ENCODE results near the gene NRG4.
"Not testable (repeated sequence)": the region's sequence is repeated elsewhere in the genome, so short reads cannot be mapped to it uniquely, and the experiment has no call there.

The NRG4 gene

DNA sequence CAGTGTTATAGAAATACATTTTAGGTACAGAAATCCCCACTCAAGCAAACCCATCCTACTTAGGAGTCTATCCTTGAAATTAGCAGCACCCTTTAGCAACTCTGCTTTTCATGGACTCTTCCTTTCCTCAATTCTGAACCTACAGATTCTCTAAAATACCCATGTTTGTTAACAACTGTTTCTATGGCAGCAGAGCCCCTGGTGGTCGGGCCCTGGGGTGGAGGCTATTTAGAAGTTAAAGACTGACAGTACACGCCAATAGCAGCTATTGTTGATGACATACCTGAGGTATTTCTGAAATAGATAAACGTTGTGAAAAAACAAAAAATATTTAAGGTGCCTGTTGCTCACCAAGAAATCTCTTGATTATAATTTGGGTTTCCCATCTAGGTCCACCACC lies 23.4 kb upstream of the NRG4 start:
- Histone ChIP-seq H3K9me3 (ENCODE audit: control insufficient read depth in 2 of 2, low read length in 2 of 2) (peaks cover 3 to 17% of the 10 kb centered on the region in 2 donors), H3K4me1 (ENCODE audit: control insufficient read depth, insufficient read depth, low read length) (no peaks in the 10 kb centered on the region), H3K27ac (ENCODE audit: low read length) (no peak overlapping the region), H3K27me3 (ENCODE audit: control insufficient read depth in 1 of 2, insufficient read depth in 2 of 2, low read length in 2 of 2) (no peaks in the 10 kb centered on the region), H3K9ac (ENCODE audit: low read length in 2 of 2) (no peak overlapping the region), H3K36me3 (ENCODE audit: control insufficient read depth in 2 of 2, insufficient read depth in 2 of 2, low read length in 2 of 2) (no peaks in the 10 kb centered on the region), H3K4me3 (ENCODE audit: low read length in 2 of 2) (no peak overlapping the region)

DNA sequence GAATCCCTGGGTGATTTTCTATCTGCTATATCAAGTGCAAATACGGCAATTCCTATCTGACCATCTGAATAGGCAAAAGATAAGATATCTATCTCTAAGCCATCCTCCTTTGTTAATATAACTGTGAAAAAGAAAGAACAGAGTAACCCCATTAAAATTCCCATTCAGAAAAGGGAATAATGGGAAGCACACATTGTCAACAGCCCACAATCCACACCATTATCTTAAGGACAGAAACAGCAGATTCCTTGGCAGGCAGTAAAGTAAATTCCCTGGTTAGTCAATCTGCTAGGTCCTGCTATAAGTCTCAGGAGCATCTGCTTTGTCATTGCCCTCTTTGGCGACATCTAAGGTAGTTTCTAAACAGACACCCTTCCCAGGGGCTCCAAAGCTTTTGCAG lies 21.9 kb upstream of the NRG4 start:
- H3K27ac ChIP-seq (ENCODE audit: low read length): no peak overlapping the region
- H3K36me3 ChIP-seq (ENCODE audit: control insufficient read depth in 2 of 2, insufficient read depth in 2 of 2, low read length in 2 of 2): no peaks in the 10 kb centered on the region
- peaks cover 3 to 13% of the 10 kb centered on the region in 2 donors for H3K9me3 ChIP-seq (ENCODE audit: control insufficient read depth in 2 of 2, low read length in 2 of 2)
- no peaks in the 10 kb centered on the region for H3K27me3 ChIP-seq (ENCODE audit: control insufficient read depth in 1 of 2, insufficient read depth in 2 of 2, low read length in 2 of 2)
- no peaks in the 10 kb centered on the region for H3K4me1 ChIP-seq (ENCODE audit: control insufficient read depth, insufficient read depth, low read length)
- no peak overlapping the region for H3K9ac ChIP-seq (ENCODE audit: low read length in 2 of 2)
- H3K4me3 ChIP-seq (ENCODE audit: low read length in 2 of 2): no peak overlapping the region

DNA sequence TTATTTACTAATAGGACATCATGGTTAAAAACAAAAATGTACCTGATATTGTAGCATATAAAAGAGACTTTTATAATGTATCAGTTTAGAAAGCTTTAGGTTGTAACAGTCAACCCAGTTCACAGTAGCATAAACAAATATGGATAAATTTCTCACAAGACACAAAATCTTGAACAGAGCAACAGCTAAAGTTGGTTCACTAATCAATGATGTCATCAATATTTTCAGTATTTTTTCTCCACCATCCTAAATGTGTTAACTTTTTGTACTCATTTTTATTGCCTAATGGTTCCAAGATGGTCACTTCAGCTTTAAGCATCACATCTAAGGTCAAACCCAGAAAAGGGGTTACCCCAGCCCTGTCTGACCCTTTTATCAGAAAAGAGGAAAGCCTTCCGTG lies 21.2 kb upstream of the NRG4 start:
- H3K4me1 ChIP-seq (ENCODE audit: control insufficient read depth, insufficient read depth, low read length): no peaks in the 10 kb centered on the region
- H3K4me3 ChIP-seq (ENCODE audit: low read length in 2 of 2): no peak overlapping the region
- no peaks in the 10 kb centered on the region for H3K36me3 ChIP-seq (ENCODE audit: control insufficient read depth in 2 of 2, insufficient read depth in 2 of 2, low read length in 2 of 2)
- H3K27ac ChIP-seq (ENCODE audit: low read length): no peak overlapping the region
- H3K27me3 ChIP-seq (ENCODE audit: control insufficient read depth in 1 of 2, insufficient read depth in 2 of 2, low read length in 2 of 2): no peaks in the 10 kb centered on the region
- H3K9ac ChIP-seq (ENCODE audit: low read length in 2 of 2): no peak overlapping the region
- H3K9me3 ChIP-seq (ENCODE audit: control insufficient read depth in 2 of 2, low read length in 2 of 2): peaks cover 0 to 6% of the 10 kb centered on the region in 2 donors

DNA sequence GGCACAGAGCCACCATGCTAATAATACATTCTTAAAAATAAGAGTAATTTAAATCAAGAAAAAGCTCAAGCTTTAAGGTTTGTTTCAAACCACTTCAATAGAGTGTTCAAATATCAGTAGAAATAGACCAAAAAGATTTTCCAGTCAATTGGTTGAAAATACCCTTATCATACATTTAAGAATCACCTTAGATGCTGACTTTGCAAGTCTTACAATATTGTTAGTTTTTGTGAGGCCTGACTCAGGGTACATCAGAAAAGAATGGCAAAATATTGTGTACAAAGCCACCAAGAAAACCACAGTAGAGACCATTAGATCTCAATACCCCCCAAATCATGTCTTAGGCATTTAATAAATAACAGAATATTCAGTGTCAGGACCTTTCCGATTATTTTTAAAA lies 19.8 kb upstream of the NRG4 start:
- Histone ChIP-seq H3K9me3 (ENCODE audit: control insufficient read depth in 2 of 2, low read length in 2 of 2) (no peaks in the 10 kb centered on the region), H3K4me1 (ENCODE audit: control insufficient read depth, insufficient read depth, low read length) (no peaks in the 10 kb centered on the region), H3K36me3 (ENCODE audit: control insufficient read depth in 2 of 2, insufficient read depth in 2 of 2, low read length in 2 of 2) (no peaks in the 10 kb centered on the region), H3K4me3 (ENCODE audit: low read length in 2 of 2) (no peak overlapping the region), H3K27me3 (ENCODE audit: control insufficient read depth in 1 of 2, insufficient read depth in 2 of 2, low read length in 2 of 2) (no peaks in the 10 kb centered on the region), H3K9ac (ENCODE audit: low read length in 2 of 2) (no peak overlapping the region), H3K27ac (ENCODE audit: low read length) (no peak overlapping the region)

DNA sequence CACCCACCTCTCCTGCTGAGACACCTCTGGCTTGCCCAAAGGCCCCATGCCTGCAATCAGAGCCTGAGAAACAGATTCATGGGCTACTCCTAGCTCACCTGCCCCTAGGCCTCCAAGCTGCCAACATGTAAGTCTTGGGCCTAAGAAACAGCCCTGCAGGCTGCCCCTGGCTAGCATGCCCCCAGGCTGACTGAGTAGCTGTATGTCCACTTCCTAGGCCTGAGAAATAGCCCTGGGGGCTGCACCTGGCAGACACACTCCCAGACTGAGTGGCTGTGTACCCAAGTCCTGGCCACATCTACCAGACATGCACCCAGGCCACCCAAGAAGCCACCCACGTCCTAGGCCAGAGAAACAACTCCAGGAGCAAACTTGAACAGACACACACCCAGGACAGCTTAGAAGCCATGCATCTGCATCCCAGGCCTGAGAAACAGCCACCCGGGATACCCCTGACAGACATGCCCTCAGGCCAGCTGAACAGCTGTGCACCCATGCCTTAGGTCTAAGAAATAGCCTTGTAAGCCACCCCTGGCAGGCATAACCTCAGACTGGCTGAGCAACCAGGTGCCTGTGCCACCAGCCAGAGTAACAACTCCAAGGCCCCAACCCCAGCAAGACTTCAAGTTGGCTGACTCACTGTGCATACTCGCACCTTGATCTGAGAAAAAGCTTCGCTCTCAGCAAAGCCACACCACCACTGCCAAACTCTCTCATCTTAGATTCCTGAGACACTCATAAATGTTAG lies 12.0 kb upstream of the NRG4 start:
- Histone ChIP-seq H3K36me3 (ENCODE audit: control insufficient read depth in 2 of 2, insufficient read depth in 2 of 2, low read length in 2 of 2) (no peaks in the 10 kb centered on the region), H3K27ac (ENCODE audit: low read length) (no peak overlapping the region), H3K4me3 (ENCODE audit: low read length in 2 of 2) (no peak overlapping the region), H3K4me1 (ENCODE audit: control insufficient read depth, insufficient read depth, low read length) (no peaks in the 10 kb centered on the region), H3K9me3 (ENCODE audit: control insufficient read depth in 2 of 2, low read length in 2 of 2) (peaks cover 0 to 4% of the 10 kb centered on the region in 2 donors), H3K9ac (ENCODE audit: low read length in 2 of 2) (no peak overlapping the region), H3K27me3 (ENCODE audit: control insufficient read depth in 1 of 2, insufficient read depth in 2 of 2, low read length in 2 of 2) (peaks cover 0 to 2% of the 10 kb centered on the region in 2 donors)

DNA sequence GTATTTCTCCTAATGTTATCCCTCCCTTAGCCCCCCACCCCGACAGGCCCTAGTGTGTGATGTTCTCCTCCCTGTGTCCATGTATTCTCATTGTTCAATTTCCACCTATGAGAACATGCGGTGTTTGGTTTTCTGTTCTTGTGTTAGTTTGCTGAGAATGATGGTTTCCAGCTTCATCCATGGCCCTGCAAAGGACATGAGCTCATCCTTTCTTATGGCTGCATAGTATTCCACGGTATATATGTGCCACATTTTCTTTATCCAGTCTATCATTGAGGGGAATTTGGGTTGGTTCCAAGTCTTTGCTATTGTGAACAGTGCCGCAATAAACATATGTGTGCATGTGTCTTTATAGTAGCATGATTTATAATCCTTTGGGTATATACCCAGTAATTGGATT lies 1.2 kb upstream of the NRG4 start:
- not testable (repeated sequence) for H3K36me3 ChIP-seq (ENCODE audit: control insufficient read depth in 2 of 2, insufficient read depth in 2 of 2, low read length in 2 of 2); H3K27ac ChIP-seq (ENCODE audit: low read length); H3K9ac ChIP-seq (ENCODE audit: low read length in 2 of 2); H3K4me1 ChIP-seq (ENCODE audit: control insufficient read depth, insufficient read depth, low read length); H3K9me3 ChIP-seq (ENCODE audit: control insufficient read depth in 2 of 2, low read length in 2 of 2); H3K27me3 ChIP-seq (ENCODE audit: control insufficient read depth in 1 of 2, insufficient read depth in 2 of 2, low read length in 2 of 2); H3K4me3 ChIP-seq (ENCODE audit: low read length in 2 of 2)

DNA sequence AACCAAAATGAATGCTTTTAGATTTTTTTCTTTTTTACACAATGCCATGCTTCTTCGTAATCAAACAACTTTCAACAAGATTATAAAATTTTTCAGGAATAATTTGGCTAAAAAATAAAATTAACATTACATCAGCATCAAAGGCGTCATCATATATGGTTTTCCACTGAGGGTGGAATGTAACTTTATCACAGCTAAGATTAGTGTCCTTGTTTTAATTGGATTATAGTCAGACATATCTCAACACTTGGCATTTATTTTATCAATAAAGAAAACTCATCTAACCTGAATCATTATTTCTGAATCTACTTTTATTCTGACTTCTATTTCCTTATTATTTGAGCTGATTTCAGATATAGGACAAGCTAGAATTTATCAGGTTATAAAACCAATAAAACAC lies 1.6 kb downstream of the NRG4 start:
- Histone ChIP-seq H3K27ac (ENCODE audit: low read length) (no peak overlapping the region), H3K9ac (ENCODE audit: low read length in 2 of 2) (no peak overlapping the region), H3K4me3 (ENCODE audit: low read length in 2 of 2) (no peak overlapping the region), H3K4me1 (ENCODE audit: control insufficient read depth, insufficient read depth, low read length) (no peaks in the 10 kb centered on the region), H3K27me3 (ENCODE audit: control insufficient read depth in 1 of 2, insufficient read depth in 2 of 2, low read length in 2 of 2) (no peaks in the 10 kb centered on the region), H3K9me3 (ENCODE audit: control insufficient read depth in 2 of 2, low read length in 2 of 2) (no peaks in the 10 kb centered on the region), H3K36me3 (ENCODE audit: control insufficient read depth in 2 of 2, insufficient read depth in 2 of 2, low read length in 2 of 2) (no peaks in the 10 kb centered on the region)

DNA sequence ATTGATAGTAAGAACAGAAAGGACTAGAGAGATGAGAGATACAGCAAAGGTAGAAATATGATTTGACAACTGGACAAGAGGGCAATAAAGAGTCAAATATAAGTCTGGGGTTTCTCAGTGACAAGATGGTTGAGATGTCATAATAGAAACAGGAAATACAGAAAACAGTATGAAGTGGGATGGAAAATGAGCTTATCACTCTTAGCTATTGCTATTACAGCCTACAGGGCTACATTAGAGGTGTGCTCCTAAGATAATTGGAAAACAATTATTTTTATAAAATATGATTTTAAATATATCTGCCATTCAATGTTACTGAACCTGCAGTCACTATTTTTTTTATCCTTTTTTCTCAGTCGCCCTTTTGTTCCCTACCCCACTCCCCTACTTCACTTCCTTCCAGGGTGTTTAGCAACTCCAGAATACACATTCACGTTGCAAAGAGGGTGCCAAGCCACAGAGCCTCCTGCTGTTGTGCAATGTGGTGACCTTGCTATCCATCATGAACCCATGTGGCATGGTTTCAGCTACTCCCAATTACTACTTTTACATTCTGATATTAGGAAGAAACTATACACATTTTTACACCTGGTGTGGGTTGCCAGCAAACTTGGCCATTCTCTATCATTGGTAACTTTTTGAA lies 6.0 kb downstream of the NRG4 start:
- Histone ChIP-seq H3K27ac (ENCODE audit: low read length) (no peak overlapping the region), H3K4me3 (ENCODE audit: low read length in 2 of 2) (no peak overlapping the region), H3K9ac (ENCODE audit: low read length in 2 of 2) (no peak overlapping the region), H3K9me3 (ENCODE audit: control insufficient read depth in 2 of 2, low read length in 2 of 2) (no peaks in the 10 kb centered on the region), H3K36me3 (ENCODE audit: control insufficient read depth in 2 of 2, insufficient read depth in 2 of 2, low read length in 2 of 2) (no peaks in the 10 kb centered on the region), H3K4me1 (ENCODE audit: control insufficient read depth, insufficient read depth, low read length) (no peaks in the 10 kb centered on the region), H3K27me3 (ENCODE audit: control insufficient read depth in 1 of 2, insufficient read depth in 2 of 2, low read length in 2 of 2) (no peaks in the 10 kb centered on the region)

DNA sequence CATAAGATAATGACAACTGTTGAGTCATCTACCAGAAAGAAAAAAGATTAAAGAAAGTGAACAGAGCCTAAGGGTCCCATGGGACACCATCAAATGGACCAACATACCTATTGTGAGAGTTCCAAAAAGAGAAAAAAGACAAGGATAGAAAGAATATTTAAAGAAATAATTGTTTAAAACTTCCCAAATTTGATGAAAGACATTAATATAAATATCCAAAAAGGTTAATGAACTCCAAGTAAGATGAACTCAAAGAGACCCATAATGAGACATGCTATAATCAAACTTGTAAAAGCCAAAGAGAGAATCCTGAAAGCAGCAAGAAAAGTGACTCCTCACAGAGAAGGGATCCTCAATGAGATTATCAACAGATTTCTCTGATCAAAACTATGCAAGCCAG lies 8.9 kb downstream of the NRG4 start:
- Histone ChIP-seq H3K27ac (ENCODE audit: low read length) (no peak overlapping the region), H3K4me1 (ENCODE audit: control insufficient read depth, insufficient read depth, low read length) (no peaks in the 10 kb centered on the region), H3K27me3 (ENCODE audit: control insufficient read depth in 1 of 2, insufficient read depth in 2 of 2, low read length in 2 of 2) (no peaks in the 10 kb centered on the region), H3K9ac (ENCODE audit: low read length in 2 of 2) (no peak overlapping the region), H3K4me3 (ENCODE audit: low read length in 2 of 2) (no peak overlapping the region), H3K36me3 (ENCODE audit: control insufficient read depth in 2 of 2, insufficient read depth in 2 of 2, low read length in 2 of 2) (no peaks in the 10 kb centered on the region), H3K9me3 (ENCODE audit: control insufficient read depth in 2 of 2, low read length in 2 of 2) (no peaks in the 10 kb centered on the region)

DNA sequence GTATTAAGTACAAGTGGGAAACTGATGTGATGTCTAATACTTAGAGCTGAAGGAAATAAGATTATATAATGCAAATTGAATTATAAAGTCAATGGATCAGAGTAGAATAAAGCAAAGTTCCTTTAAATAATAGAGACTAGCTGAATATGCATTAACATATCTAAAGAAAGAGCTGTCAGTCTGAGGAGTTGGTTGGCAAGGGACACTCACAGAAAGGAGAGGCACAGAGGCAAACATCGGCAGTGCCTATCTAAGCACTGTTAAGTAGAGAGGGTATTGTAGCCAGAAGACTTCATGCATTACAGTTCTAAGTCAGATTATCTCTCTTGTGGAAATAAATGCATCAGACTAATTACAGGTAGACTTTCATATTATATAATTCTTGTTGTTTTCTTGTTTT lies 16.6 kb downstream of the NRG4 start:
- Histone ChIP-seq H3K9me3 (ENCODE audit: control insufficient read depth in 2 of 2, low read length in 2 of 2) (no peaks in the 10 kb centered on the region), H3K4me1 (ENCODE audit: control insufficient read depth, insufficient read depth, low read length) (no peaks in the 10 kb centered on the region), H3K4me3 (ENCODE audit: low read length in 2 of 2) (no peak overlapping the region), H3K9ac (ENCODE audit: low read length in 2 of 2) (no peak overlapping the region), H3K27ac (ENCODE audit: low read length) (no peak overlapping the region), H3K36me3 (ENCODE audit: control insufficient read depth in 2 of 2, insufficient read depth in 2 of 2, low read length in 2 of 2) (no peaks in the 10 kb centered on the region), H3K27me3 (ENCODE audit: control insufficient read depth in 1 of 2, insufficient read depth in 2 of 2, low read length in 2 of 2) (peaks cover 0 to 3% of the 10 kb centered on the region in 2 donors)

DNA sequence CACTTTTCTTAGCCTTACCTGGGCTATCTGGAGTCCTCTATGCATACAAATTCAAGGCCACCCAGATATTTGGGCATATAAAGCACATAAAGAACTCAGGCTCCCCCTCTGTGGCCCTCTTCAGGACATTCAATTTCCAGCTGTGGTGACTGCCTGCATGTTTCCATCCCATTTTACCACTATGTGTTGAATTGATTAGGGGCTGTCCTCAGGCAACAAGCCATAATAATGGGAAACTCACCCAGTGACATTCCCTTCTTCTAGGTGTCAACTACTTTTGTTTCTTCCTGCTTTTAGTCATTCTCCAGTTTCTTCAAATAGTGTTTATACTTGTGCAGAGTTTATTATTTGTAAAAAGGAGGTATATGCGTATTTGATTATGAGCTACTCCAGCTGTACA lies 18.0 kb downstream of the NRG4 start:
- Histone ChIP-seq H3K27me3 (ENCODE audit: control insufficient read depth in 1 of 2, insufficient read depth in 2 of 2, low read length in 2 of 2) (peaks cover 0 to 3% of the 10 kb centered on the region in 2 donors), H3K27ac (ENCODE audit: low read length) (no peak overlapping the region), H3K4me3 (ENCODE audit: low read length in 2 of 2) (no peak overlapping the region), H3K36me3 (ENCODE audit: control insufficient read depth in 2 of 2, insufficient read depth in 2 of 2, low read length in 2 of 2) (no peaks in the 10 kb centered on the region), H3K9me3 (ENCODE audit: control insufficient read depth in 2 of 2, low read length in 2 of 2) (no peaks in the 10 kb centered on the region), H3K9ac (ENCODE audit: low read length in 2 of 2) (no peak overlapping the region), H3K4me1 (ENCODE audit: control insufficient read depth, insufficient read depth, low read length) (no peaks in the 10 kb centered on the region)
